Measurements from ENCODE around the gene PLEKHN1.

Gene PLEKHN1

GRCh38 chr1:930633-931138, 35.6 kb upstream of the PLEKHN1 start:
- DNase-seq (ENCODE audit: low read depth, low spot score), result no peak

GRCh38 chr1:931380-932172, 34.7 kb upstream of the PLEKHN1 start:
- DNase-seq (ENCODE audit: low read depth, low spot score), result no peak

GRCh38 chr1:932173-932510, 34.1 kb upstream of the PLEKHN1 start:
- no peak for DNase-seq (ENCODE audit: low read depth, low spot score)

GRCh38 chr1:932776-933602, 33.3 kb upstream of the PLEKHN1 start:
- DNase-seq (ENCODE audit: low read depth, low spot score), result no peak

- DNase-seq (ENCODE audit: low read depth, low spot score), result no peak
Measured at GRCh38 chr1:933603-933940, 32.7 kb upstream of the PLEKHN1 start.

GRCh38 chr1:934991-935750, 31.1 kb upstream of the PLEKHN1 start:
- no peak for DNase-seq (ENCODE audit: low read depth, low spot score)

GRCh38 chr1:935751-936231, 30.5 kb upstream of the PLEKHN1 start:
- DNase-seq (ENCODE audit: low read depth, low spot score), result no peak

GRCh38 chr1:936348-937264, 29.7 kb upstream of the PLEKHN1 start:
- no peak for DNase-seq (ENCODE audit: low read depth, low spot score)

- no peak for DNase-seq (ENCODE audit: low read depth, low spot score)
Measured at GRCh38 chr1:937521-937920, 28.8 kb upstream of the PLEKHN1 start.

GRCh38 chr1:938088-938683, 28.1 kb upstream of the PLEKHN1 start:
- no peak for DNase-seq (ENCODE audit: low read depth, low spot score)

- DNase-seq (ENCODE audit: low read depth, low spot score), result no peak
Measured at GRCh38 chr1:938711-939489, 27.4 kb upstream of the PLEKHN1 start.

GRCh38 chr1:939511-940106, 26.7 kb upstream of the PLEKHN1 start:
- DNase-seq (ENCODE audit: low read depth, low spot score), result no peak

GRCh38 chr1:940107-941014, 25.9 kb upstream of the PLEKHN1 start:
- DNase-seq (ENCODE audit: low read depth, low spot score), result no peak

- no peak for DNase-seq (ENCODE audit: low read depth, low spot score)
Measured at GRCh38 chr1:941015-941587, 25.2 kb upstream of the PLEKHN1 start.

- DNase-seq (ENCODE audit: low read depth, low spot score), result no peak
Measured at GRCh38 chr1:941588-942383, 24.5 kb upstream of the PLEKHN1 start.

GRCh38 chr1:942411-942821, 23.9 kb upstream of the PLEKHN1 start:
- DNase-seq (ENCODE audit: low read depth, low spot score), result no peak

- DNase-seq (ENCODE audit: low read depth, low spot score), result no peak
Measured at GRCh38 chr1:942864-943533, 23.3 kb upstream of the PLEKHN1 start.

Measured in iPS DF 19.7 (cell line).